ENCODE results near the gene CYFIP1. TPM values are rescaled to one million over a fixed set of nuclear protein-coding genes. Genes with fewer than 3 reads are reported as not detected.

Gene CYFIP1
- polyA plus RNA-seq, 3 donors, result 47.1 to 85.5 (median 63.8) TPM

GRCh38 chr15:22908830-22909229, 71.3 kb downstream of the CYFIP1 start:
- Mint-ChIP-seq H3K4me1 (no peaks in the 10 kb centered on the region), H3K27ac (no peak overlapping the region), H3K36me3 (peaks cover 76 to 96% of the 10 kb centered on the region in 2 donors), H3K4me3 (no peak overlapping the region), H3K9me3 (no peaks in the 10 kb centered on the region), H3K27me3 (ENCODE audit: low read depth in 3 of 3) (peaks cover 0 to 4% (median 2%) of the 10 kb centered on the region in 3 donors)
- Histone ChIP-seq H3K9me3 (replicated peaks in 1 of 2; ENCODE audit: control insufficient read depth in 1 of 2, insufficient read depth in 1 of 2, low read length in 2 of 2) (no peaks in the 10 kb centered on the region), H3K4me1 (ENCODE audit: control insufficient read depth in 1 of 2, insufficient read depth in 2 of 2, low read length in 2 of 2) (no peaks in the 10 kb centered on the region), H3K4me2 (replicated peaks; ENCODE audit: extremely low read depth, low read length, poor library complexity, severe bottlenecking) (no peak overlapping the region), H3K79me2 (ENCODE audit: insufficient read depth, low read length) (no peaks in the 10 kb centered on the region), H3K27ac (ENCODE audit: low read depth in 1 of 2, low read length in 2 of 2) (no peak overlapping the region), H4K20me1 (ENCODE audit: insufficient read depth, low read length) (no peaks in the 10 kb centered on the region), H3K9ac (ENCODE audit: insufficient read depth, low read length, poor library complexity, severe bottlenecking) (no peak overlapping the region), H3K4me3 (replicated peaks in 1 of 3; ENCODE audit: low read depth in 2 of 3, low read length in 3 of 3) (no peak overlapping the region), H3K27me3 (ENCODE audit: control insufficient read depth in 2 of 2, insufficient read depth in 2 of 2, low read length in 2 of 2) (no peaks in the 10 kb centered on the region), H2AFZ (ENCODE audit: insufficient read depth, low read depth, low read length, poor library complexity, severe bottlenecking) (no peak overlapping the region), H3K36me3 (replicated peaks in 1 of 2; ENCODE audit: control insufficient read depth in 1 of 2, insufficient read depth in 2 of 2, low read length in 2 of 2) (peaks cover 70 to 89% of the 10 kb centered on the region in 2 donors)
- 100% methylated on average over 4 of the region's 9 CpGs for WGBS (ENCODE audit: insufficient coverage)
- intact Hi-C loops (cut with micrococcal nuclease), result no loop called here
- no peak for TF ChIP-seq CTCF (IDR thresholded peaks at IDR 0.05)
- DNase-seq, result no peak

- Histone ChIP-seq H3K27me3 (ENCODE audit: control insufficient read depth in 2 of 2, insufficient read depth in 2 of 2, low read length in 2 of 2) (no peaks in the 10 kb centered on the region), H3K4me3 (replicated peaks in 1 of 3; ENCODE audit: low read depth in 2 of 3, low read length in 3 of 3) (no peak overlapping the region), H3K9ac (ENCODE audit: insufficient read depth, low read length, poor library complexity, severe bottlenecking) (no peak overlapping the region), H3K9me3 (replicated peaks in 1 of 2; ENCODE audit: control insufficient read depth in 1 of 2, insufficient read depth in 1 of 2, low read length in 2 of 2) (no peaks in the 10 kb centered on the region), H2AFZ (ENCODE audit: insufficient read depth, low read depth, low read length, poor library complexity, severe bottlenecking) (no peak overlapping the region), H3K4me2 (replicated peaks; ENCODE audit: extremely low read depth, low read length, poor library complexity, severe bottlenecking) (no peak overlapping the region), H3K36me3 (replicated peaks in 1 of 2; ENCODE audit: control insufficient read depth in 1 of 2, insufficient read depth in 2 of 2, low read length in 2 of 2) (peaks cover 79 to 92% of the 10 kb centered on the region in 2 donors), H4K20me1 (ENCODE audit: insufficient read depth, low read length) (no peaks in the 10 kb centered on the region), H3K79me2 (ENCODE audit: insufficient read depth, low read length) (no peaks in the 10 kb centered on the region), H3K4me1 (ENCODE audit: control insufficient read depth in 1 of 2, insufficient read depth in 2 of 2, low read length in 2 of 2) (no peaks in the 10 kb centered on the region), H3K27ac (ENCODE audit: low read depth in 1 of 2, low read length in 2 of 2) (no peak overlapping the region)
- TF ChIP-seq CTCF (IDR thresholded peaks at IDR 0.05), result no peak
- no peaks in the 10 kb centered on the region for H3K9me3 Mint-ChIP-seq
- no peak overlapping the region for H3K27ac Mint-ChIP-seq
- no peak overlapping the region for H3K4me3 Mint-ChIP-seq
- no peaks in the 10 kb centered on the region for H3K4me1 Mint-ChIP-seq
- 100% methylated on average over 7 of the region's 16 CpGs for WGBS (ENCODE audit: insufficient coverage)
- H3K36me3 Mint-ChIP-seq, result peaks cover 80 to 97% of the 10 kb centered on the region in 2 donors
- H3K27me3 Mint-ChIP-seq (ENCODE audit: low read depth in 3 of 3), result peaks cover 0 to 4% (median 2%) of the 10 kb centered on the region in 3 donors
- intact Hi-C loops (cut with micrococcal nuclease), result no loop called here
- DNase-seq, result no peak
Observed at GRCh38 chr15:22907161-22907950, 72.8 kb downstream of the CYFIP1 start.
